GM18499 (cell line): Measurements from ENCODE around the gene OPALIN.

Source experiments
- ATAC-seq: cut with Tn5 transposase; IDR thresholded peaks from one replicate; pipeline ENCODE4 v1.9.1; 2021; ENCODE audit warnings: moderate number of reproducible peaks; ENCODE audit not compliant: insufficient read depth, unreplicated experiment

Gene OPALIN

GRCh38 chr10:96374985-96375830 lies 16.4 kb upstream of the OPALIN start:
- peak; percentile 72 for ATAC-seq

DNA sequence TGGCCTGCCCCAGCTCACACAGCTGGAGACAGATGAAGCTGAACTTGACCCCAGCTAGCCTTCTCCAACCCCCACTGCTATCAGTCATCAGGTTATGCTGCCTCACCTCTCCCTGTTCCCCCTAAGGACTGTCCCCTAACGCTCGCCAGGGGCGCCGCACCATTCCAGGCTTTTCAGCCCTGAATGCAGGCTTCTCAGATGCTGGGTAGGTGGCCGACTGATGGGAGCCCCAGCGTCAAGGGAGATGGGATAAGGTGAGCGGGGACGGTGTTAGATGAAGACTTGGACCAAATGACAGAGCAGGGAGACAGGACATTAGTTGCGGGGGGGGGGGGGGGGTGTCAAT lies 15.8 kb upstream of the OPALIN start:
- no peak for ATAC-seq

- ATAC-seq: no peak
Measured at GRCh38 chr10:96374004-96374403, 15.2 kb upstream of the OPALIN start.

- ATAC-seq: no peak
Measured at GRCh38 chr10:96371356-96371755, 12.6 kb upstream of the OPALIN start.

- ATAC-seq: no peak
Measured at GRCh38 chr10:96370584-96371157, 11.9 kb upstream of the OPALIN start.

- no peak for ATAC-seq
Measured at GRCh38 chr10:96369890-96370583, 11.2 kb upstream of the OPALIN start.

DNA sequence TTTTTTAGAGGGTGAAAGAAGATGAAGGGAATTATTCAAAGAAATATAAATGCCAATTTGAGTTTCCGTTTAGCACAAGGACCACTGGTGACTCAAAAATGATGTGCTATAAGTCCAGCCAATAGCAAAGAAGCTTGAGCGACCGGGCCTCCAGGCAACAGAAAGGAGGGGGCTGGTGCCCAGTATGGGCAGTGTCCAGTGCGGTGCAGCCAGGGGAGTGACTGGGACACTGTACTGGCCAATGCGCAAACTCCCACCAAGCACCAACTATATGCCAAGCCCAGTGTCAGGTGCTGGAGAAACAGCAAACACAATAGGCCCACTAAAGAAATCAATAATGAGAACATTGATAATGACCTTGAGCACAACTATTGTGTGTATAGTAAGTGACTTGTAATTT lies 10.2 kb upstream of the OPALIN start:
- ATAC-seq: no peak

- no peak for ATAC-seq
Measured at GRCh38 chr10:96367470-96367869, 8.7 kb upstream of the OPALIN start.

GRCh38 chr10:96366508-96366907 lies 7.7 kb upstream of the OPALIN start:
- ATAC-seq: no peak

GRCh38 chr10:96365571-96365970 lies 6.8 kb upstream of the OPALIN start:
- ATAC-seq: no peak

DNA sequence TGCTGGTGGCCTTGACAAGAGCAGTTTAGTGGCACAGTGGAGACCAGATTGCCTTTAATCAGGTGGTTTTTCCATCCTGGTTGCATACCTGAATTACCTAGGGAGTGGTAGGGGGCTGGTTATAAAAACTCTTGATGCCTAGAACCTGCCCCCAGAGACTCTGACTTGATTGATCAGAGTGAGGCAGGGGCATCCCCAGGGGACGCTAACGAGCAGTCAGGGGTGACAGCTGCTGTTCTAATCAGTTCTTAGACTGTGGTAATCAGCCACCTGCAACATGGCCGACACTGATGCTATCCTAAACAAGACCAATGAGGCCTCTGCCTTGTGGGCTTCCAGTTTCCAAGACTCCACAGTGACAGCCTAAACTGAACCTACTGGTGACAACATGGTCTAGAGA lies 2.0 kb upstream of the OPALIN start:
- ATAC-seq: no peak

DNA sequence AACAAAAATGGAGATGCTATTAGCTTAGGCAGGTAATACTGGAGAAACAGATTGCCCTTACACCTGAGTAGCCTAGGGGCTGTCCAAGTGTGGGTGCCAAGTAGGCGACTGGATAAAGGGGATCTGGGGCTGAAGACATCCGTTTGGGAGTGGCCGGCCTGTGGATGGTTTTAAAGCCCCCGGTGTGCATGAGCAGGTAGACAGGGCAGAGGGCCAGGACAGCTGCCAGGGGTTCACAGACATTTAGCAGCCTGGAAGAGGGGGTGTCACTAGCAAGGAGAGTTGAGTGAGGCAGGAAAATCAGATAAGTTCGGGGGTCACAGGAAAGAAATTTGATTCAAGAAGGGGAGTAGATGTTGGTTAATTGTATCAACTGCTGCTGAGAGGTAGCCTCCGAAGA lies 1.5 kb upstream of the OPALIN start:
- ATAC-seq: no peak

DNA sequence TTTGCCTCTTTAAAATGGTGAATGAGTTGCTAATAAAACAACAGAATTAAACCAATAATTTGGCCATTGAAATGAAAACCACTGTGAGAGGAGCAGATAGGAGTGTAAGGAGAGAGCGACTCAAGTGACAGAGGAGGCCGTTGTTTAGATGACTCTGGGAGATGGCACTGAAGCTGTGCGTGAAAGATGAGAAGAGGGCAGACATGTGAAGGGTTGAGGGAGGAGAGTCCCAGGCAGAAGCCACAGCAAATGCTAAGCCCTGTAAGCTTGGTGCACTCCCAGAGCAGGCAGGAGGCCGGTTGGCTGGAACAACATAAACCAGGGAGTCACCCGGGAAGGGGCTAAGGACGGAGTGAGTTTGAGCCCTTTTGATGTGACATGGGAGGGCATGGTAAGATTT lies 814 bp upstream of the OPALIN start:
- no peak for ATAC-seq

GRCh38 chr10:96357038-96357620 lies 1.7 kb downstream of the OPALIN start:
- ATAC-seq: no peak

- ATAC-seq: no peak
Measured at GRCh38 chr10:96352582-96352981, 6.2 kb downstream of the OPALIN start.

DNA sequence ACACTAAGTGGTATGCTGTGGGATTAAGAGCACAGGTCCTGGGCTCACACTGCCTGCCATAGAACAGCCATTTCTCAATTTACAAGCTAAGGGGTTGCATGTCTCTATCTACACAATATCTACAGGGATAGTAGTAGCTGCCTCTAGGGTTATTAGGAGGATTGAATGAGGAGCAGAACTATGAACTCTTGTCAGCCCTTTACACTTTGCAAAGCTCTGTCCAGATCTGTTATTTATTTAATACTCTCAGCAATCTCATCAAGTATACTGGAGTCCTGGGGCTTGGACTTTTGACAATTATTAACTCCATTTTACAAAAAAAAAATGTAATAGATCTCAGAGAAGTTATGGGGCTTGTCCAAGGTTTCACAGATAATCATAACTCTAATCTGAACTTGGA lies 6.8 kb downstream of the OPALIN start:
- no peak for ATAC-seq

- ATAC-seq: no peak
Measured at GRCh38 chr10:96346295-96346694, 12.5 kb downstream of the OPALIN start.

GRCh38 chr10:96345222-96345621 lies 13.6 kb downstream of the OPALIN start:
- no peak for ATAC-seq

- ATAC-seq: no peak
Measured at GRCh38 chr10:96344178-96344577, 14.6 kb downstream of the OPALIN start.

GRCh38 chr10:96342402-96342801 lies 16.4 kb downstream of the OPALIN start:
- ATAC-seq: no peak
